ENCODE measurements around the gene PRDM5. TPM values are rescaled to one million over a fixed set of nuclear protein-coding genes. Genes with fewer than 3 reads are reported as not detected.

PRDM5 gene
- total and polyA plus RNA-seq, 9 of the 15 experiments (the other 6 are each of a cell fraction or from before 2014, with no cell fraction given): not detected

DNA sequence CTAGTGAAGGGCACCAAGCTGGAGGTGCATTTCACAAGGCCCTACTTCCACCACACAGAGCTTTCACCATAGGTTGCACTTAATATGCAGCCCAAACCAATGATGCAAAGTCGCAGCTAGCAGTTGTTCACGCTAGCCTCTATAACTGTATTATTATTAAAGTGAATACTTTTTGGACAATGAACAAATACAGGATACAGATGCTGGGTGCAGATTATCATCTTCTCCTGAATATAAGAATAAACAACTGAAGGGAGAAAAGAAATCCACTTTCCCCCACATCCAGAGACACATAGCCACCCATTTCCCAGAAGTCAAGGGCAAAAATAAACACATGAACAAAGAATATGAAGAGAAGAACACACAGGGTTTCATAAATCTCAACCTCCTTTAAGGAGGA lies 107.2 kb downstream of the PRDM5 start:
- Histone ChIP-seq H2AFZ (ENCODE audit: low read depth, low read length) (no peak overlapping the region), H3K9me1 (ENCODE audit: control insufficient read depth, insufficient read depth, low read length) (no peaks in the 10 kb centered on the region), H3K27me3 (ENCODE audit: control insufficient read depth in 2 of 2, insufficient read depth in 2 of 2, low read length in 2 of 2) (no peaks in the 10 kb centered on the region), H3K79me2 (ENCODE audit: control insufficient read depth, insufficient read depth, low read length) (no peaks in the 10 kb centered on the region), H3K36me3 (ENCODE audit: control insufficient read depth, insufficient read depth, low read length) (no peaks in the 10 kb centered on the region), H3K9ac (ENCODE audit: insufficient read depth in 1 of 2, low read depth in 2 of 2, low read length in 2 of 2) (no peak overlapping the region), H4K20me1 (replicated peaks; ENCODE audit: control insufficient read depth, insufficient read depth, low read length) (no peaks in the 10 kb centered on the region), H3K27ac (ENCODE audit: extremely low read depth, low read depth, low read length) (no peak overlapping the region), H3K4me2 (ENCODE audit: insufficient read depth, low read length) (no peak overlapping the region), H3K9me3 (replicated peaks; ENCODE audit: control insufficient read depth, insufficient read depth, low read depth, low read length) (no peaks in the 10 kb centered on the region), H3K4me1 (replicated peaks in 1 of 2; ENCODE audit: control insufficient read depth in 2 of 2, insufficient read depth in 2 of 2, low read length in 2 of 2) (no peaks in the 10 kb centered on the region), H3K4me3 (no peak overlapping the region)
- FAIRE-seq (no peak), DNase-seq (ENCODE audit: extremely low read depth in 1 of 4, low spot score in 3 of 4) (no peak), ATAC-seq (no peak)
- WGBS (ENCODE audit: insufficient coverage, low coverage, missing lambda C conversion rate): 0% methylated on average over 2 of the region's 2 CpGs
- in situ Hi-C loops (cut with MboI) (no loop called here), intact Hi-C loops (cut with micrococcal nuclease) (no loop called here)
- ChIA-PET POLR2A (no interaction called here), CTCF (ENCODE audit: low intra/inter-chr PET ratio) (no interaction called here)
- TF ChIP-seq, protein P1, sequence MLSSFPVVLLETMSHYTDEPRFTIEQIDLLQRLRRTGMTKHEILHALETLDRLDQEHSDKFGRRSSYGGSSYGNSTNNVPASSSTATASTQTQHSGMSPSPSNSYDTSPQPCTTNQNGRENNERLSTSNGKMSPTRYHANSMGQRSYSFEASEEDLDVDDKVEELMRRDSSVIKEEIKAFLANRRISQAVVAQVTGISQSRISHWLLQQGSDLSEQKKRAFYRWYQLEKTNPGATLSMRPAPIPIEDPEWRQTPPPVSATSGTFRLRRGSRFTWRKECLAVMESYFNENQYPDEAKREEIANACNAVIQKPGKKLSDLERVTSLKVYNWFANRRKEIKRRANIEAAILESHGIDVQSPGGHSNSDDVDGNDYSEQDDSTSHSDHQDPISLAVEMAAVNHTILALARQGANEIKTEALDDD (IDR thresholded peaks at IDR 0.05): no peak
- TF ChIP-seq STAG1 (CRISPR knock-in tag; IDR thresholded peaks at IDR 0.05; ENCODE audit: borderline replicate concordance): no peak
- TF ChIP-seq HEY1 (CRISPR knock-in tag; IDR thresholded peaks at IDR 0.05; ENCODE audit: borderline replicate concordance): no peak
- TF ChIP-seq, protein P2, sequence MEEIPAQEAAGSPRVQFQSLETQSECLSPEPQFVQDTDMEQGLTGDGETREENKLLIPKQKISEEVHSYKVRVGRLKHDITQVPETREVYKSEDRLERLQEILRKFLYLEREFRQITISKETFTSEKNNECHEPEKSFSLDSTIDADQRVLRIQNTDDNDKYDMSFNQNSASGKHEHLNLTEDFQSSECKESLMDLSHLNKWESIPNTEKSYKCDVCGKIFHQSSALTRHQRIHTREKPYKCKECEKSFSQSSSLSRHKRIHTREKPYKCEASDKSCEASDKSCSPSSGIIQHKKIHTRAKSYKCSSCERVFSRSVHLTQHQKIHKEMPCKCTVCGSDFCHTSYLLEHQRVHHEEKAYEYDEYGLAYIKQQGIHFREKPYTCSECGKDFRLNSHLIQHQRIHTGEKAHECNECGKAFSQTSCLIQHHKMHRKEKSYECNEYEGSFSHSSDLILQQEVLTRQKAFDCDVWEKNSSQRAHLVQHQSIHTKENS (CRISPR knock-in tag; IDR thresholded peaks at IDR 0.05): no peak
- TF ChIP-seq FOXA1 (IDR thresholded peaks at IDR 0.05; ENCODE audit: borderline replicate concordance): no peak
- TF ChIP-seq MTF1 (CRISPR knock-in tag; IDR thresholded peaks at IDR 0.05; ENCODE audit: borderline replicate concordance): no peak
- TF ChIP-seq BMI1 (IDR thresholded peaks at IDR 0.05; ENCODE audit: low read length): no peak
- TF ChIP-seq TOE1 (IDR thresholded peaks at IDR 0.05; ENCODE audit: borderline replicate concordance): no peak
- TF ChIP-seq TOE1 (CRISPR knock-in tag; IDR thresholded peaks at IDR 0.05; ENCODE audit: borderline replicate concordance, low read depth): no peak
- no peak for TF ChIP-seq CEBPG (CRISPR knock-in tag; IDR thresholded peaks at IDR 0.05)
- no peak for TF ChIP-seq CEBPG (tag; conservative IDR thresholded peaks at IDR 0.05 in 1 of 2, IDR thresholded peaks at IDR 0.05 in 1 of 2)
- TF ChIP-seq CCAR2 (IDR thresholded peaks at IDR 0.05; ENCODE audit: low read depth, low read length): no peak
- TF ChIP-seq TEAD1 (CRISPR knock-in tag; IDR thresholded peaks at IDR 0.05): no peak
- BruUV-seq (replicated peaks): no TSS peak
